ENCODE data around the gene ADSS1. TPM values are rescaled to one million over a fixed set of nuclear protein-coding genes. Genes with fewer than 3 reads are reported as not detected.

The ADSS1 gene
- total RNA-seq, 1 experiment from 2014 or later: 0.34 TPM

- Histone ChIP-seq H3K27me3 (replicated peaks) (no peaks in the 10 kb centered on the region), H3K27ac (no peak overlapping the region), H3K4me3 (no peak overlapping the region), H3K9me3 (replicated peaks) (no peaks in the 10 kb centered on the region), H3K4me1 (replicated peaks) (no peaks in the 10 kb centered on the region), H3K36me3 (peaks cover 67% of the 10 kb centered on the region)
- DNase-seq (ENCODE audit: low read depth in 1 of 2, low spot score in 2 of 2): no peak
Measured at GRCh38 chr14:104785708-104786080, 61.7 kb downstream of the ADSS1 start.

- Histone ChIP-seq H3K36me3 (peaks cover 69% of the 10 kb centered on the region), H3K4me1 (replicated peaks) (no peaks in the 10 kb centered on the region), H3K27me3 (replicated peaks) (no peaks in the 10 kb centered on the region), H3K4me3 (no peak overlapping the region), H3K27ac (no peak overlapping the region), H3K9me3 (replicated peaks) (no peaks in the 10 kb centered on the region)
- no peak for DNase-seq (ENCODE audit: low read depth in 1 of 2, low spot score in 2 of 2)
Measured at GRCh38 chr14:104786091-104786586, 62.1 kb downstream of the ADSS1 start.

GRCh38 chr14:104786726-104787675, 63.0 kb downstream of the ADSS1 start:
- peaks cover 74% of the 10 kb centered on the region for H3K36me3 ChIP-seq
- H3K27ac ChIP-seq: no peak overlapping the region
- no peak overlapping the region for H3K4me3 ChIP-seq
- no peaks in the 10 kb centered on the region for H3K4me1 ChIP-seq (replicated peaks)
- DNase-seq (ENCODE audit: low read depth in 1 of 2, low spot score in 2 of 2): no peak
- no peaks in the 10 kb centered on the region for H3K9me3 ChIP-seq (replicated peaks)
- no peaks in the 10 kb centered on the region for H3K27me3 ChIP-seq (replicated peaks)

GRCh38 chr14:104787736-104788135, 63.7 kb downstream of the ADSS1 start:
- H3K27me3 ChIP-seq (replicated peaks): no peaks in the 10 kb centered on the region
- H3K4me1 ChIP-seq (replicated peaks): no peaks in the 10 kb centered on the region
- no peak for DNase-seq (ENCODE audit: low read depth in 1 of 2, low spot score in 2 of 2)
- no peak overlapping the region for H3K4me3 ChIP-seq
- H3K27ac ChIP-seq: no peak overlapping the region
- no peaks in the 10 kb centered on the region for H3K9me3 ChIP-seq (replicated peaks)
- H3K36me3 ChIP-seq: peaks cover 81% of the 10 kb centered on the region

GRCh38 chr14:104788161-104788818, 64.3 kb downstream of the ADSS1 start:
- no peak for DNase-seq (ENCODE audit: low read depth in 1 of 2, low spot score in 2 of 2)
- Histone ChIP-seq H3K36me3 (peaks cover 81% of the 10 kb centered on the region), H3K9me3 (replicated peaks) (no peaks in the 10 kb centered on the region), H3K4me3 (no peak overlapping the region), H3K27me3 (replicated peaks) (no peaks in the 10 kb centered on the region), H3K4me1 (replicated peaks) (peaks cover under 1% of the 10 kb centered on the region), H3K27ac (no peak overlapping the region)

- Histone ChIP-seq H3K27ac (no peak overlapping the region), H3K4me1 (replicated peaks) (peaks cover 8% of the 10 kb centered on the region), H3K9me3 (replicated peaks) (no peaks in the 10 kb centered on the region), H3K36me3 (peaks cover 84% of the 10 kb centered on the region), H3K27me3 (replicated peaks) (no peaks in the 10 kb centered on the region), H3K4me3 (no peak overlapping the region)
- DNase-seq (ENCODE audit: low read depth in 1 of 2, low spot score in 2 of 2): no peak
Measured at GRCh38 chr14:104788873-104789663, 65.0 kb downstream of the ADSS1 start.

GRCh38 chr14:104789752-104790743, 66.0 kb downstream of the ADSS1 start:
- Histone ChIP-seq H3K4me3 (no peak overlapping the region), H3K27ac (no peak overlapping the region)
- DNase-seq (ENCODE audit: low read depth in 1 of 2, low spot score in 2 of 2): no peak

GRCh38 chr14:104791425-104791824, 67.4 kb downstream of the ADSS1 start:
- H3K9me3 ChIP-seq (replicated peaks): 0 out of 2 replicates have a peak, but pooled peaks cover 2% of the 10 kb centered on the region
- H3K36me3 ChIP-seq: peaks cover 80% of the 10 kb centered on the region
- no peaks in the 10 kb centered on the region for H3K27me3 ChIP-seq (replicated peaks)
- no peak overlapping the region for H3K4me3 ChIP-seq
- no peak for DNase-seq (ENCODE audit: low read depth in 1 of 2, low spot score in 2 of 2)
- peaks cover 25% of the 10 kb centered on the region for H3K4me1 ChIP-seq (replicated peaks)
- no peak overlapping the region for H3K27ac ChIP-seq

More at GRCh38 chr14:104789752-104790743, 66.0 kb downstream of the ADSS1 start:
- 0 out of 2 replicates have a peak, but pooled peaks cover 2% of the 10 kb centered on the region for H3K9me3 ChIP-seq (replicated peaks)
- H3K4me1 ChIP-seq (replicated peaks): peaks cover 18% of the 10 kb centered on the region
- H3K36me3 ChIP-seq: peaks cover 86% of the 10 kb centered on the region
- no peaks in the 10 kb centered on the region for H3K27me3 ChIP-seq (replicated peaks)

- H3K27me3 ChIP-seq (replicated peaks): no peaks in the 10 kb centered on the region
- 0 out of 2 replicates have a peak, but pooled peaks cover 2% of the 10 kb centered on the region for H3K9me3 ChIP-seq (replicated peaks)
- H3K4me1 ChIP-seq (replicated peaks): peaks cover 27% of the 10 kb centered on the region
- no peak overlapping the region for H3K27ac ChIP-seq
- H3K36me3 ChIP-seq: peaks cover 73% of the 10 kb centered on the region
- DNase-seq (ENCODE audit: low read depth in 1 of 2, low spot score in 2 of 2): no peak
- no peak overlapping the region for H3K4me3 ChIP-seq
Measured at GRCh38 chr14:104792101-104792884, 68.3 kb downstream of the ADSS1 start.

- H3K9me3 ChIP-seq (replicated peaks): 0 out of 2 replicates have a peak, but pooled peaks cover 2% of the 10 kb centered on the region
- H3K4me3 ChIP-seq: no peak overlapping the region
- DNase-seq (ENCODE audit: low read depth in 1 of 2, low spot score in 2 of 2): no peak
- H3K36me3 ChIP-seq: peaks cover 65% of the 10 kb centered on the region
- H3K27me3 ChIP-seq (replicated peaks): no peaks in the 10 kb centered on the region
- peaks cover 32% of the 10 kb centered on the region for H3K4me1 ChIP-seq (replicated peaks)
- H3K27ac ChIP-seq: no peak overlapping the region
Measured at GRCh38 chr14:104792945-104793702, 69.1 kb downstream of the ADSS1 start.

- H3K4me1 ChIP-seq (replicated peaks): peaks cover 32% of the 10 kb centered on the region
- peak overlapping the region; percentile 95 for H3K4me3 ChIP-seq
- H3K36me3 ChIP-seq: peaks cover 60% of the 10 kb centered on the region
- no peaks in the 10 kb centered on the region for H3K27me3 ChIP-seq (replicated peaks)
- no peak overlapping the region for H3K27ac ChIP-seq
- H3K9me3 ChIP-seq (replicated peaks): 0 out of 2 replicates have a peak, but pooled peaks cover 2% of the 10 kb centered on the region
- no peak for DNase-seq (ENCODE audit: low read depth in 1 of 2, low spot score in 2 of 2)
Measured at GRCh38 chr14:104793703-104793959, 69.6 kb downstream of the ADSS1 start.
